Activated naive CD8-positive, alpha-beta T cell treated with anti-CD3 and anti-CD28 coated beads for 36 hours (primary cell): ENCODE data around the gene MT1B. TPM values are rescaled to one million over a fixed set of nuclear protein-coding genes. Genes with fewer than 3 reads are reported as not detected.
"Not testable (repeated sequence)": the region's sequence is repeated elsewhere in the genome, so short reads cannot be mapped to it uniquely, and the experiment has no call there.

Experiments used
- DNase-seq: peaks from one replicate; pipeline ENCODE4 v3.0.0; 2021
- H3K27ac Mint-ChIP-seq: one replicate; pipeline ENCODE4 v1.8.0; 2022; ENCODE audit warnings: mild to moderate bottlenecking, moderate library complexity, mixed read lengths
- H3K27me3 Mint-ChIP-seq: one replicate; pipeline ENCODE4 v1.8.0; 2022; ENCODE audit warnings: mild to moderate bottlenecking, mixed read lengths
- H3K36me3 Mint-ChIP-seq: one replicate; pipeline ENCODE4 v1.8.0; 2021; ENCODE audit warnings: mild to moderate bottlenecking, mixed read lengths
- H3K4me1 Mint-ChIP-seq: one replicate; pipeline ENCODE4 v1.8.0; 2021; ENCODE audit warnings: mixed read lengths
- H3K4me3 Mint-ChIP-seq: one replicate; pipeline ENCODE4 v1.8.0; 2022; ENCODE audit warnings: mild to moderate bottlenecking, moderate library complexity, mixed read lengths
- H3K9me3 Mint-ChIP-seq: one replicate; pipeline ENCODE4 v1.8.0; 2022; ENCODE audit warnings: mixed read lengths
- total RNA-seq, 2 experiments: library from RNA; stranded (reverse); gene quantifications; one replicate each; pipeline ENCODE4 v1.2.3, GENCODE V29; 2021

MT1B gene
- total RNA-seq, 2 experiments from 2014 or later: not detected

GRCh38 chr16:56664506-56664905, 12.8 kb downstream of the MT1B start:
- no peak for DNase-seq
- peaks cover 33% of the 10 kb centered on the region for H3K27me3 Mint-ChIP-seq
- H3K4me1 Mint-ChIP-seq: peaks cover 25% of the 10 kb centered on the region
- no peak overlapping the region for H3K4me3 Mint-ChIP-seq
- H3K36me3 Mint-ChIP-seq: peaks cover 9% of the 10 kb centered on the region
- no peaks in the 10 kb centered on the region for H3K9me3 Mint-ChIP-seq
- no peak overlapping the region for H3K27ac Mint-ChIP-seq

GRCh38 chr16:56665286-56666261, 13.9 kb downstream of the MT1B start:
- not testable (repeated sequence) for H3K4me3 Mint-ChIP-seq, H3K9me3 Mint-ChIP-seq, H3K27ac Mint-ChIP-seq, DNase-seq, H3K36me3 Mint-ChIP-seq
- Mint-ChIP-seq H3K4me1 (peaks cover 25% of the 10 kb centered on the region), H3K27me3 (peaks cover 44% of the 10 kb centered on the region)

DNA sequence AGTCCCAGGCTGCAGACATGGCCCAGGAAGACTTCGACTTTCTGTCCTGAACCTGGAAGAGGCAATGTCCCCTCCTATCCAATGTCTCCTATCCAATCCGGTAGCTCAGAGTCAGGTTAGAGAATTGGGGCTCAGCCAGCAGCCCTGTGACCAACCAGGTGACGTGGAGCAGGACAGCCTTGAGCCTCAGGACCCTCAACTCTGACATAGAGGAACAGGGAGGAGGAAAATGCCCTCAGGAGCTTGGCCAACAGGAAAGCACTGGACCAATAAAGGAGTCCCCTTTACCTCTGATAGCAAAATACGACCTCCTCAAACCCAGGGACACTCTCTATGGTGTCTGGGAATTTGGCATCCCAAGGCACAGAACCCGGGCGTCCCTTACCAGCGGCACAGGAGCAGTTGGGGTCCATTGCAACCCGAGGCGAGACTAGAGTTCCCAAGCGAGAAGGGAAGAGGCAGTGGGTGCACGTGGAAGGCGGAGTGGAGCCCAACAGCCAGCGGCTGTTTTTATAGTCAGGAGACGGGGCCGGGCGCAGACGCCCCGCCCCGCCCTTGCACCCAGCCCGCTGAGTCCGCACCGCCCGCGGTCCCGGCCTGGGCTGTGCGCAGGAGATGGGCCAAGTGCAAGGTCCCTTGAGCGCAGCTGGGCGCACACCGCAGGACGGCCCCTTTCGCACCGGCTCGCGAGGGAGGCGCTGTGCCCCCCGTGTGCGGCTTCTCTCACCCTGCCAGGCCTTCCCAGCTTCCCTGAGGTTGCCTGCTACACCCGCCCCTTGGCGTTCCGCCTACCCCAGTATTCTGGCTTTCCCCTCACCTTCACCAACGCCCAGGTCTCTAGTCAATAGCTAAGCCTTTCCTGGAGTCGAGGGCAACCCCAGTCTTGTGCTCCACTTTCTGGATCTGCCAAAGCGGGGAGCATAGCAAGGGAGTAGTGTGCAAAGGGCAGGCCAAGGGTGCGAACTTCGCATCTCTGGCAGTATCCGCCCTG, 16.2 kb downstream of the MT1B start, which contains the start of gene MT1G:
MT1G (minus strand) TSS at position 485 of the 991 bp plus-strand sequence; CDS start at position 413, 72 bp downstream.
- Mint-ChIP-seq H3K27ac (no peak within 1 kb of the TSS), H3K27me3 (peaks cover 61% of the 10 kb centered on the region), H3K4me1 (peaks cover 14% of the 10 kb centered on the region), H3K4me3 (peak within 1 kb of the TSS; percentile 70), H3K36me3 (peaks cover 5% of the 10 kb centered on the region), H3K9me3 (no peaks in the 10 kb centered on the region)
- DNase-seq: peak; percentile 74

DNA sequence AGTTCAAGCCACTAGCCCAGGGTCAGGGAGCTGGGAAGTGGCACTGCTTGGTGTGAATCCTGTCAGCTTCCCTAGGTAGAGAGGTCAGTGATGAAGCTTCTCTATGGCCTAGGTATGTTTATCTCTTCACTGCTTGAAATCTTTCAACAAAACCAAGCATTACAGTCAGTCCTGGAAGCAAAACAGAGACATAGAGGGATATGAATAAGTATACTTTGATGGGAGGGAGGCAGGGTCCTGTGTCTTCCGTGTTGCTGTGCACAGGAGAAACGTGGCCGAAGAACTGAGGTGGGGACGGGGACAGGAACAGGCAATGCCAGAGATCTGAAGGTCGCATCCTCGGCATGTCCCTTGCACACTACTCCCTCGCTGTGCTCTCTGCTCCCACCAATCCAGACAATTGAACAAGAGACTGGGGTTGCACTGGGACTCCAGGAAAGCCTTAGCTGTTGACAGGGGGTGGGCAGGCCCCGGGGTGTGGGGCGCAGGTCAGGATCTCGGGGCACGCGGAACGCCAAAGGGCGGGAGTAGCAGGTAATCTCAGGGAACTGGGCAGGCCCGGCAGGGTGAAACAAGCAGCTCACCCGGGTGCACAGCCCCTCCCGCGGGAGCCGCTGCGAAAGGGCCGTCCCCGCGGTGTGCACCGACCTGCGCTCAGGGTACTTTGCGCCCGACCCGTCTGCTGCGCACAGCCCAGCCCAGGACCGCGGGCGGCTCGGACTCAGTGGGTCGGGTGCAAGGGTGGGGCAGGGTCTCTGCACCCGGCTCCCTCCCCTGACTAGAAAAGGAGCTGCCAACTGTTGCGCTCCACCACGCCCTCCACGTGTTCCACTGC, 17.5 kb downstream of the MT1B start, which contains the start of gene MT1H:
MT1H (plus strand) TSS at position 810 of the 835 bp plus-strand sequence. CDS start 71 bp downstream, outside the sequence.
- Mint-ChIP-seq H3K36me3 (peaks cover 4% of the 10 kb centered on the region), H3K9me3 (no peaks in the 10 kb centered on the region), H3K4me1 (peaks cover 16% of the 10 kb centered on the region), H3K27ac (no peak within 1 kb of the TSS), H3K4me3 (peak within 1 kb of the TSS; percentile 19), H3K27me3 (peaks cover 60% of the 10 kb centered on the region)
- DNase-seq: peak; percentile 63

GRCh38 chr16:56669840-56670619, 18.3 kb downstream of the MT1B start:
- DNase-seq: no peak
- peaks cover 17% of the 10 kb centered on the region for H3K4me1 Mint-ChIP-seq
- H3K9me3 Mint-ChIP-seq: no peaks in the 10 kb centered on the region
- peaks cover 60% of the 10 kb centered on the region for H3K27me3 Mint-ChIP-seq
- H3K36me3 Mint-ChIP-seq: peaks cover 4% of the 10 kb centered on the region
- H3K4me3 Mint-ChIP-seq: peak overlapping the region; percentile 19
- H3K27ac Mint-ChIP-seq: no peak overlapping the region

DNA sequence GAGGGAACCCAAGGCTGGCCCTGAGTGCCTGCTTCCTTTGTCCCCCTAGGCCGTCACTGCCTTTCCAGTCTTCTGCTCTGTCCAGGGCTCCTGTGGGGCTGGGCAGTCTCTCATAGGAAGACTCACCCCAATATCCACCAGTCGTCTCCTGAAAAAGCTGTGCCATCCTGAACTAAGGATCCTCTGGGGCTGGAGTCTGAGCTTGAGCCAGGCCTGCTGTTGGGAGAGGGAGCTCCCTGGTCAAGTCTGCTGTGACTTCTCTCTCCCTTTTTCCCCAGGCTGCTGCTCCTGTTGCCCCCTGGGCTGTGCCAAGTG, 18.9 kb downstream of the MT1B start:
- Mint-ChIP-seq H3K9me3 (no peaks in the 10 kb centered on the region), H3K27ac (no peak overlapping the region), H3K27me3 (peaks cover 63% of the 10 kb centered on the region), H3K4me3 (no peak overlapping the region), H3K36me3 (peaks cover 4% of the 10 kb centered on the region), H3K4me1 (peaks cover 21% of the 10 kb centered on the region)
- no peak for DNase-seq

DNA sequence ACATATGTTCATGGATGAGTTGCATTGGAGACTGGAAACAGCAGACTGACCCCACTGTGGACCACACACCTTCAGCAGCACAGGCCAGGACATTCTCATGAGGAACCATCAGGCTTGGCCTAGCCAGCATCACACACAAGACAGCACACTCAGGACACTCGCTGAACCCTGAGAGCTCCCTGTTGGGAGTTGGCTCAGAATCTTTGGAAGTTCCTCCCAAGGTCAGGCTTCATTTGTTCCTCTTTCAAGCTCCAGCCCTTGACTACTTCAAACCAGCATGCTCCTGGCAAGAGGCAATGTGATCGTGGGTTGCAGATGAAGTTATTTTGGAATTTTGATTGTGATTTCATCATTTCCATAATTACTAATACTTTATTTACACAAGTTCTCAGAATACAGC, 20.0 kb downstream of the MT1B start:
- H3K36me3 Mint-ChIP-seq, DNase-seq, H3K9me3 Mint-ChIP-seq, H3K27ac Mint-ChIP-seq, H3K4me3 Mint-ChIP-seq: not testable (repeated sequence)
- Mint-ChIP-seq H3K4me1 (peaks cover 26% of the 10 kb centered on the region), H3K27me3 (peaks cover 58% of the 10 kb centered on the region)

DNA sequence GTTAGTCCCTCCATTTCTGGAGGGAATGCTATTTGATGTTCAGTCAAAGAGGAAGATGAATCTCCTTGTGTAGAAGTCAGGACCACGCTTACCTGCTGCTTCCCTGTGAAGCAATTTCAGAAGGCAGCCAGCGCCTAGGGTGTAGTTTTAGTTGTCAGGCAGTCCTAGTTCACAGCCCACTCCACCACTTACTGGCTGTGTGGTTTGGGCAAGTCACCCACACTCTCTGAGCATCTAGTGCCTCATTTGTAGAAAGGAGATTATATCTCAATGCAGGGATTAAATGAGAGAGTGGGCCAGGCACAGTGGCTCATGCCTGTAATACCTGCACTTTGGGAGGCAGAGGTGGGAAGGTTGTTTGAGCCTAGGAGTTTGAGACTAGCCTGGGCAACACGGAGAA, 20.5 kb downstream of the MT1B start:
- peaks cover 57% of the 10 kb centered on the region for H3K27me3 Mint-ChIP-seq
- H3K36me3 Mint-ChIP-seq, H3K27ac Mint-ChIP-seq, H3K4me3 Mint-ChIP-seq, DNase-seq, H3K9me3 Mint-ChIP-seq: not testable (repeated sequence)
- peaks cover 26% of the 10 kb centered on the region for H3K4me1 Mint-ChIP-seq

GRCh38 chr16:56672761-56673536, 21.3 kb downstream of the MT1B start:
- H3K27me3 Mint-ChIP-seq: peaks cover 49% of the 10 kb centered on the region
- no peak for DNase-seq
- no peak overlapping the region for H3K27ac Mint-ChIP-seq
- peaks cover 1% of the 10 kb centered on the region for H3K36me3 Mint-ChIP-seq
- no peak overlapping the region for H3K4me3 Mint-ChIP-seq
- H3K9me3 Mint-ChIP-seq: no peaks in the 10 kb centered on the region
- peaks cover 24% of the 10 kb centered on the region for H3K4me1 Mint-ChIP-seq

DNA sequence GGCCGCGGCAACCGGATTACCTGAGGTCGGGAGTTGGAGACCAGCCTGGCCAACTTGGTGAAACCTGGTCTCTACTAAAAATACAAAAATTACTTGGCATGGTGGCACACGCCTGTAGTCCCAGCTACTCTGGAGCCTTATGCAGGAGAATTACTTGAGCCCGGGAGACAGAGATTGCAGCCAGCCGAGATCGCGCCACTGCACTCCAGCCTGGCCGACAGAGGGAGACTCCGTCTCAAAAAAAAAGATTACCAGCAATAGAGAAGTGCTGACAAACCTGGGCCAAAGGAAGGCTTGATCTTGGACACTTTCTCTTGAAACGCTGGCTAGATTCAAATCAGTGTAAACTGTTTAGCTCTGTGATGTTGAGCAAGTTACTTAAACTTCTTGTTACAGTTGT, 22.2 kb downstream of the MT1B start:
- Mint-ChIP-seq H3K36me3 (peaks cover 1% of the 10 kb centered on the region), H3K4me3 (no peak overlapping the region), H3K27me3 (peaks cover 39% of the 10 kb centered on the region), H3K27ac (no peak overlapping the region), H3K9me3 (no peaks in the 10 kb centered on the region), H3K4me1 (peaks cover 17% of the 10 kb centered on the region)
- DNase-seq: peak; percentile 41

DNA sequence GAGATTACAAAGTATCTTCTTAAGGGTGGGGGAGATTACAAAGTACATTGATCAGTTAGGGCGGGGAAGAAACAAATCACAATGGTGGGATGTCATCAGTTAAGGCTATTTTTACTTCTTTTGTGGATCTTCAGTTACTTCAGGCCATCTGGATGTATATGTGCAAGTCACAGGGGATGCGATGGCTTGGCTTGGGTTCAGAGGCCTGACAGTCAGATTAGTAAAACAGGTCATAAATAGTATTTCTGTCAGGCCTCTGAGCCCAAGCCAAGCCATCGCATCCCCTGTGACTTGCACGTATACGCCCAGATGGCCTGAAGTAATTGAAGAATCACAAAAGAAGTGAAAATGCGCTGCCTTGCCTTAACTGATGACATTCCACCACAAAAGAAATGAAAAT, 22.9 kb downstream of the MT1B start:
- DNase-seq, H3K4me3 Mint-ChIP-seq, H3K36me3 Mint-ChIP-seq, H3K27ac Mint-ChIP-seq, H3K9me3 Mint-ChIP-seq: not testable (repeated sequence)
- Mint-ChIP-seq H3K27me3 (peaks cover 33% of the 10 kb centered on the region), H3K4me1 (peaks cover 12% of the 10 kb centered on the region)

- DNase-seq: peak; percentile 76
- no peaks in the 10 kb centered on the region for H3K9me3 Mint-ChIP-seq
- H3K27me3 Mint-ChIP-seq: peaks cover 21% of the 10 kb centered on the region
- H3K4me1 Mint-ChIP-seq: peaks cover 12% of the 10 kb centered on the region
- peaks cover 1% of the 10 kb centered on the region for H3K36me3 Mint-ChIP-seq
- peak overlapping the region; percentile 72 for H3K4me3 Mint-ChIP-seq
- no peak overlapping the region for H3K27ac Mint-ChIP-seq
Observed at GRCh38 chr16:56675685-56676210, 24.1 kb downstream of the MT1B start.

GRCh38 chr16:56677474-56677873, 25.8 kb downstream of the MT1B start:
- Mint-ChIP-seq H3K4me1 (peaks cover 21% of the 10 kb centered on the region), H3K9me3 (no peaks in the 10 kb centered on the region)

More at GRCh38 chr16:56677474-56677873, 25.8 kb downstream of the MT1B start:
- Mint-ChIP-seq H3K27me3 (peaks cover 7% of the 10 kb centered on the region), H3K4me3 (no peak overlapping the region), H3K27ac (no peak overlapping the region), H3K36me3 (no peaks in the 10 kb centered on the region)
- no peak for DNase-seq
